HepG2 (cell line): ENCODE measurements around the gene DPCD. TPM values are rescaled to one million over a fixed set of nuclear protein-coding genes. Genes with fewer than 3 reads are reported as not detected.

Source experiments
- ATAD3A ChIP-seq: sonication (generic); formaldehyde crosslinking; IDR thresholded peaks from 2 replicates; pipeline ENCODE4 v1.4.0; 2020; ENCODE audit warnings: missing genetic modification reagents
- HNF4A ChIP-seq: sonication (generic); formaldehyde crosslinking; IDR thresholded peaks from 2 replicates; pipeline ENCODE4 v1.4.0; 2020; ENCODE audit warnings: missing genetic modification reagents
- MXI1 ChIP-seq: IDR thresholded peaks from 3 replicates; pipeline ENCODE4 v1.6.1; 2012; ENCODE audit warnings: low read depth, low read length, inconsistent platforms, borderline replicate concordance
- TBX2 ChIP-seq: sonication (generic); formaldehyde crosslinking; IDR thresholded peaks from 2 replicates; pipeline ENCODE4 v1.5.0; 2020; ENCODE audit warnings: missing genetic modification reagents, mild to moderate bottlenecking, borderline replicate concordance
- TBX3 ChIP-seq: fragments of 450-650 bp; IDR thresholded peaks from 2 replicates; pipeline ENCODE4 v1.6.1; 2017; ENCODE audit warnings: antibody characterized with exemption, mild to moderate bottlenecking, inconsistent platforms, borderline replicate concordance
- ZBED4 ChIP-seq: sonication (generic); formaldehyde crosslinking; IDR thresholded peaks from 2 replicates; pipeline ENCODE4 v1.4.0; 2020; ENCODE audit warnings: missing genetic modification reagents, borderline replicate concordance
- ZNF775 ChIP-seq: sonication (generic); formaldehyde crosslinking; IDR thresholded peaks from 2 replicates; pipeline ENCODE4 v1.4.0; 2020; ENCODE audit warnings: missing genetic modification reagents, mild to moderate bottlenecking, moderate library complexity, borderline replicate concordance
- polyA plus RNA-seq, 8 experiments: library from polyadenylated mRNA; depleted of rRNA in 3 of 8; stranded (reverse) in 7 of 8; unstranded in 1 of 8; fragments of >200 nt; fragmentation: Illumina TruSeq in 4 of 8; extraction: Trizol in 4 of 8; gene quantifications; 2 replicates each; pipeline versions ENCODE4 v1.2.1 to v1.2.3, GENCODE V29; 2011 to 2016; ENCODE audit warnings: low read depth in 4 of 8, missing spikeins in 1 of 8, mixed read lengths in 1 of 8; ENCODE audit not compliant: insufficient read depth in 1 of 8
- total RNA-seq, 5 experiments: library from RNA; depleted of rRNA; stranded (reverse); fragments of >200 nt; fragmentation: Illumina TruSeq; extraction: Trizol; gene quantifications; 2 replicates each; pipeline ENCODE4 v1.2.3, GENCODE V29; 2016; ENCODE audit warnings: low read depth in 1 of 5
- TF ChIP-seq, protein P1 (sequence below): sonication (generic); formaldehyde crosslinking; conservative IDR thresholded peaks from 2 replicates; pipeline ENCODE4 v1.4.0; 2020; ENCODE audit warnings: mild to moderate bottlenecking, missing genetic modification reagents, moderate library complexity
- TF ChIP-seq, protein P2 (sequence below): sonication (generic); formaldehyde crosslinking; conservative IDR thresholded peaks from 2 replicates; pipeline ENCODE4 v1.4.0; 2020; ENCODE audit warnings: missing genetic modification reagents
- TF ChIP-seq, protein P3 (sequence below): sonication (generic); formaldehyde crosslinking; IDR thresholded peaks from 2 replicates; pipeline ENCODE4 v1.9.0; 2021; ENCODE audit warnings: mild to moderate bottlenecking, missing genetic modification reagents

Gene DPCD
- total and polyA plus RNA-seq, 2 of the 13 experiments (the other 11 are each of a cell fraction or from before 2014, with no cell fraction given) = 25.2 to 27.0 TPM

DNA sequence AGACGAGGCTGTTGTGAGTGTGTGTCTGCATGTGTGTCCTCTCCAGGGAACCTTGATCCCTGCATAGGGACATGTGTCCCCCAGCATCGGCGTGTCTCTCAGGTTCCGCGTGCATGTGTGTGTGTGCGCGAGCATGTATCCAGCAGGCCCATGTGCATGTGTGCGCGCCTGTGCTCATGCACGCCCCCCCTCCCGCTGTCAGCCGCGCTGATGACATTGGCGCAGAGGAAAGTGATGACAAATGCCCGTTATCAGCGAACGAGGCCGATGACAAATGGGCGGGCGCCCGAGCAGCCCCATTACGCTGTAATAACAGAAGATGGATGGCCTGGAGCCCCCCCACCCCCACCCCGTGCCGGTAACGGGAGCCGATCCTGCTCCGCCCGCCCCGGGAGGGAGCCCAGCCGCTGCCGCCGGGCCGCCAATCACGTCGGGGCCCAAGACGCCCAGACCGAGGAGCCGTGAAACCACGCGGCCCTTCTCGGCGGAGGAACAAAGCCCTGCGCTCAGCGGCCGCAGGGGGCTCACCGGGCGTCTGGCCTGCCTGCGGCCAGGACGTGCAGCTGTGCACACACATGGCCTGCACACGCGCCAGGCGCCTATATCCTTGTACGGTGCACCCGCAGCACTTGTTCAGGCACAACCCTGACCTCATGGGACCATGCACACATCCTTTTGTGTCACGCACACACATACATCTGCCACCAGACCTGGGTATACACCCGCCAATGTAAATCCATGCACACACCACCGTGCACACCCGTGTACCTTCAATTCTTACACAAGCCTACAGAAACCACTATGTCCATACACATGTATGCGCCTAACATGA is 21.6 kb upstream of the DPCD start (continued):
- no peak for TF ChIP-seq HNF4A (CRISPR knock-in tag)
- TF ChIP-seq, protein P1, sequence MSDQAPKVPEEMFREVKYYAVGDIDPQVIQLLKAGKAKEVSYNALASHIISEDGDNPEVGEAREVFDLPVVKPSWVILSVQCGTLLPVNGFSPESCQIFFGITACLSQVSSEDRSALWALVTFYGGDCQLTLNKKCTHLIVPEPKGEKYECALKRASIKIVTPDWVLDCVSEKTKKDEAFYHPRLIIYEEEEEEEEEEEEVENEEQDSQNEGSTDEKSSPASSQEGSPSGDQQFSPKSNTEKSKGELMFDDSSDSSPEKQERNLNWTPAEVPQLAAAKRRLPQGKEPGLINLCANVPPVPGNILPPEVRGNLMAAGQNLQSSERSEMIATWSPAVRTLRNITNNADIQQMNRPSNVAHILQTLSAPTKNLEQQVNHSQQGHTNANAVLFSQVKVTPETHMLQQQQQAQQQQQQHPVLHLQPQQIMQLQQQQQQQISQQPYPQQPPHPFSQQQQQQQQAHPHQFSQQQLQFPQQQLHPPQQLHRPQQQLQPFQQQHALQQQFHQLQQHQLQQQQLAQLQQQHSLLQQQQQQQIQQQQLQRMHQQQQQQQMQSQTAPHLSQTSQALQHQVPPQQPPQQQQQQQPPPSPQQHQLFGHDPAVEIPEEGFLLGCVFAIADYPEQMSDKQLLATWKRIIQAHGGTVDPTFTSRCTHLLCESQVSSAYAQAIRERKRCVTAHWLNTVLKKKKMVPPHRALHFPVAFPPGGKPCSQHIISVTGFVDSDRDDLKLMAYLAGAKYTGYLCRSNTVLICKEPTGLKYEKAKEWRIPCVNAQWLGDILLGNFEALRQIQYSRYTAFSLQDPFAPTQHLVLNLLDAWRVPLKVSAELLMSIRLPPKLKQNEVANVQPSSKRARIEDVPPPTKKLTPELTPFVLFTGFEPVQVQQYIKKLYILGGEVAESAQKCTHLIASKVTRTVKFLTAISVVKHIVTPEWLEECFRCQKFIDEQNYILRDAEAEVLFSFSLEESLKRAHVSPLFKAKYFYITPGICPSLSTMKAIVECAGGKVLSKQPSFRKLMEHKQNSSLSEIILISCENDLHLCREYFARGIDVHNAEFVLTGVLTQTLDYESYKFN (CRISPR knock-in tag) = no peak
- TF ChIP-seq, protein P2, sequence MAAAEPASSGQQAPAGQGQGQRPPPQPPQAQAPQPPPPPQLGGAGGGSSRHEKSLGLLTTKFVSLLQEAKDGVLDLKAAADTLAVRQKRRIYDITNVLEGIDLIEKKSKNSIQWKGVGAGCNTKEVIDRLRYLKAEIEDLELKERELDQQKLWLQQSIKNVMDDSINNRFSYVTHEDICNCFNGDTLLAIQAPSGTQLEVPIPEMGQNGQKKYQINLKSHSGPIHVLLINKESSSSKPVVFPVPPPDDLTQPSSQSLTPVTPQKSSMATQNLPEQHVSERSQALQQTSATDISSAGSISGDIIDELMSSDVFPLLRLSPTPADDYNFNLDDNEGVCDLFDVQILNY = no peak
- TF ChIP-seq ZBED4 = no peak
- no peak for TF ChIP-seq ATAD3A
- 0 out of 3 replicates have a peak, but pooled peaks have one; percentile 7 for TF ChIP-seq MXI1
- TF ChIP-seq TBX2 = peak; percentile 32; the same call in 1 of the 2 replicates
- TF ChIP-seq, protein P3, sequence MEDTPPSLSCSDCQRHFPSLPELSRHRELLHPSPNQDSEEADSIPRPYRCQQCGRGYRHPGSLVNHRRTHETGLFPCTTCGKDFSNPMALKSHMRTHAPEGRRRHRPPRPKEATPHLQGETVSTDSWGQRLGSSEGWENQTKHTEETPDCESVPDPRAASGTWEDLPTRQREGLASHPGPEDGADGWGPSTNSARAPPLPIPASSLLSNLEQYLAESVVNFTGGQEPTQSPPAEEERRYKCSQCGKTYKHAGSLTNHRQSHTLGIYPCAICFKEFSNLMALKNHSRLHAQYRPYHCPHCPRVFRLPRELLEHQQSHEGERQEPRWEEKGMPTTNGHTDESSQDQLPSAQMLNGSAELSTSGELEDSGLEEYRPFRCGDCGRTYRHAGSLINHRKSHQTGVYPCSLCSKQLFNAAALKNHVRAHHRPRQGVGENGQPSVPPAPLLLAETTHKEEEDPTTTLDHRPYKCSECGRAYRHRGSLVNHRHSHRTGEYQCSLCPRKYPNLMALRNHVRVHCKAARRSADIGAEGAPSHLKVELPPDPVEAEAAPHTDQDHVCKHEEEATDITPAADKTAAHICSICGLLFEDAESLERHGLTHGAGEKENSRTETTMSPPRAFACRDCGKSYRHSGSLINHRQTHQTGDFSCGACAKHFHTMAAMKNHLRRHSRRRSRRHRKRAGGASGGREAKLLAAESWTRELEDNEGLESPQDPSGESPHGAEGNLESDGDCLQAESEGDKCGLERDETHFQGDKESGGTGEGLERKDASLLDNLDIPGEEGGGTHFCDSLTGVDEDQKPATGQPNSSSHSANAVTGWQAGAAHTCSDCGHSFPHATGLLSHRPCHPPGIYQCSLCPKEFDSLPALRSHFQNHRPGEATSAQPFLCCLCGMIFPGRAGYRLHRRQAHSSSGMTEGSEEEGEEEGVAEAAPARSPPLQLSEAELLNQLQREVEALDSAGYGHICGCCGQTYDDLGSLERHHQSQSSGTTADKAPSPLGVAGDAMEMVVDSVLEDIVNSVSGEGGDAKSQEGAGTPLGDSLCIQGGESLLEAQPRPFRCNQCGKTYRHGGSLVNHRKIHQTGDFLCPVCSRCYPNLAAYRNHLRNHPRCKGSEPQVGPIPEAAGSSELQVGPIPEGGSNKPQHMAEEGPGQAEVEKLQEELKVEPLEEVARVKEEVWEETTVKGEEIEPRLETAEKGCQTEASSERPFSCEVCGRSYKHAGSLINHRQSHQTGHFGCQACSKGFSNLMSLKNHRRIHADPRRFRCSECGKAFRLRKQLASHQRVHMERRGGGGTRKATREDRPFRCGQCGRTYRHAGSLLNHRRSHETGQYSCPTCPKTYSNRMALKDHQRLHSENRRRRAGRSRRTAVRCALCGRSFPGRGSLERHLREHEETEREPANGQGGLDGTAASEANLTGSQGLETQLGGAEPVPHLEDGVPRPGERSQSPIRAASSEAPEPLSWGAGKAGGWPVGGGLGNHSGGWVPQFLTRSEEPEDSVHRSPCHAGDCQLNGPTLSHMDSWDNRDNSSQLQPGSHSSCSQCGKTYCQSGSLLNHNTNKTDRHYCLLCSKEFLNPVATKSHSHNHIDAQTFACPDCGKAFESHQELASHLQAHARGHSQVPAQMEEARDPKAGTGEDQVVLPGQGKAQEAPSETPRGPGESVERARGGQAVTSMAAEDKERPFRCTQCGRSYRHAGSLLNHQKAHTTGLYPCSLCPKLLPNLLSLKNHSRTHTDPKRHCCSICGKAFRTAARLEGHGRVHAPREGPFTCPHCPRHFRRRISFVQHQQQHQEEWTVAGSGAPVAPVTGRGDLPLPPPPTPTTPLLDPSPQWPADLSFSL = peak; percentile 63; the same call in 1 of the 2 replicates
- TF ChIP-seq TBX3 = no peak
- TF ChIP-seq ZNF775 (CRISPR knock-in tag) = no peak
